Forelimb muscle (tissue), 1 donor: ENCODE measurements around the gene CACNA2D2. TPM values are rescaled to one million over a fixed set of nuclear protein-coding genes. Genes with fewer than 3 reads are reported as not detected.

Experiments used
- DNase-seq: peaks from one replicate; pipeline ENCODE4 v3.0.0-alpha.2; 2013; ENCODE audit warnings: low read depth
- polyA plus RNA-seq: library from polyadenylated mRNA; unstranded; fragments of 120-200 nt; gene quantifications from one replicate; pipeline ENCODE4 v1.2.1, GENCODE V29; 2013; ENCODE audit not compliant: insufficient read length

The CACNA2D2 gene
- polyA plus RNA-seq, 1 donor: 4.3 TPM

DNA sequence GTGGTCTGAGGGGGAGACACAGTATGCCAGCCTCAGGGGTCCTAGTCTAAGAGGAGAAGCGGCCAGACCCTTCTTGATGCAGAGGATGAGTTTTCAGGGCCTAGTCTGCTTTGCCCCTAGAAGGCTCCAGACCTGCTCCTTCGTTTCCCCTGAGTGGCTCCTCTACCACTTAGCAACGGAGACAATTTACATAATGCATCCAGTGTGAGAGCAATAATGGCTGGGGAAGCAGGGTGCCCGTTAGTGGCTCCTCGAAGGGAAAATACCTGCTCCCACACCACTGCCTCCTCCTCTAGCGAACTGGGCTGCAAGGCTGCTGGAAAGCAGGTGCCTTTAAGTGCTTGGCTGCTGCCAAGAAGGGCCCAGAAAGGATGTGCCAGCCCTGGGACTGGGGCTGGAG lies 38.9 kb downstream of the CACNA2D2 start:
- no peak for DNase-seq

DNA sequence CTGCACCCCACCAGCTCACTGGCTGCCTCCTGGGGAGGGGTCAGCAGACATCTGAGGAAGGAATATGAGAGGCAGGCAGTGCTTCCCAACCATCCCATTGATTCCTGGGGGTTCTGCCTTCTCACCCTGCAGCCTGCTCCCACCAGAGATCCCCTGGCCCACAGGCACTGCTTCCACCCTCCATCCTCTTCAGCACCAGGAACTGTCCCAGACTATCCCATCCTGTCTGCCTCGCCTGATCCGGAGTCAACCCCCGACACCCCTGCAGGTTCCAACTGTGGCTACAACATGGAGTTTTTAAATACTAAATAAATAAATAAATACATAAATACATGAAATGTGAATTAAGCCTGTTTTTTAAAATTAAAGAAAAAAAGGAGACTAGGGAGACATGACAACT lies 43.6 kb downstream of the CACNA2D2 start:
- DNase-seq: no peak

DNA sequence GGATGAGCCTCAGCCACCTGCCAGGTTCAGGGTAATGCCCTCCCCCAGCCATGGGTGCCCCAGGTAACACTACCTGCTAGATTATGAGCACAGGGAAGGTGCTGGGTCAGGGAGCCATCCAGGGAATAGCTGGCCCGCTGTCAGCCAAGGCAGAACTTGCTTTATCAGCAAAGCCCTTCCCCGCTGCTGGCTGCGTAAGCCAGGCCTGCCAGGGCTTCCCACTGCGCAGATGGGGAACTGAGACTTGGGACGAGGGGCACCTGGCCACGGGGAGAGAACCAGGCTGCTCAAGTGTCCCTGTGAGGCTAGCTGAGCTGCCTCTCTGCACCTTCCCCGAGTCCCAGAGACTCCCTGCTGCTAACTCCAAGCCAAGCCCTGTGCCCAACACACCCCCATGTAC lies 45.4 kb downstream of the CACNA2D2 start:
- DNase-seq: no peak

DNA sequence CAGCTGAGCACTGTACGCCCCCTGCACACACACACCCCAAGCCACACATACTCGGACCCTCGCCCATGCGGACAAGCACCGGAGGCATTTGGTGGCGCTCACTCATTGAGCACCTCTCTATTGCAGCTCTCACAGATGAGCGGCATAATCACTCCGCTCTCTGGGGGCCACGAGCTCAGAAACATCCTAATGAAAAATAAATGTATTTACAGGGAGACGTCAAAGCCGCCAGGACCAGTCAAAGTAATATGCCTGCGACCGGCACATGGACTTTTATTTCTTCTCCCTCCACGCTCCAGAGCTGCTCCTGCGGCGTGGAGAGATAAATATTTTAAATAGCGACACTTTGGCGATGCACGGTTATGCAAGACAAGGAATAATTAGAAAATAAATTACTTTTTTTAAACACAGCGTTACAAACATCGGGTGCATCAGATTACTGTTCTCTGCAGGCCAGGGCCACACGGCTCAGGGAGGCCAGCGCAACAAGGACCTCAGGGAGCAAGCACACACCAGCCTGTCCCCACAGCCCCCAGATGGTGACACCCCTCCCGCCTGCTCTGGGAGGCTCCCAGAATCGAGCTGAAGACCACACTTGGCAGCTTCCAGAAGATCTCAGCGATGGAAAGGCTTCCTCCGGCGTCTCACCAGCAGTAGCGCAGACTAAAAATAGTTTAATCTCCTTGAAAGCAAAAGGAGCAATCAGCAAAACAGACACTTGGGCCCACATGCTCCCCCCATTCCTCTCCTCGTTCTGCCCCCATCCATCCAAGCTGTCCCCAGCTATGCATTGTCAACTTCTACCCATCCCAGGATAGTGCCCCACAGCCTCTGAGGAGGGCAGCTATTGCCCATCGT lies 48.0 kb downstream of the CACNA2D2 start:
- no peak for DNase-seq

DNA sequence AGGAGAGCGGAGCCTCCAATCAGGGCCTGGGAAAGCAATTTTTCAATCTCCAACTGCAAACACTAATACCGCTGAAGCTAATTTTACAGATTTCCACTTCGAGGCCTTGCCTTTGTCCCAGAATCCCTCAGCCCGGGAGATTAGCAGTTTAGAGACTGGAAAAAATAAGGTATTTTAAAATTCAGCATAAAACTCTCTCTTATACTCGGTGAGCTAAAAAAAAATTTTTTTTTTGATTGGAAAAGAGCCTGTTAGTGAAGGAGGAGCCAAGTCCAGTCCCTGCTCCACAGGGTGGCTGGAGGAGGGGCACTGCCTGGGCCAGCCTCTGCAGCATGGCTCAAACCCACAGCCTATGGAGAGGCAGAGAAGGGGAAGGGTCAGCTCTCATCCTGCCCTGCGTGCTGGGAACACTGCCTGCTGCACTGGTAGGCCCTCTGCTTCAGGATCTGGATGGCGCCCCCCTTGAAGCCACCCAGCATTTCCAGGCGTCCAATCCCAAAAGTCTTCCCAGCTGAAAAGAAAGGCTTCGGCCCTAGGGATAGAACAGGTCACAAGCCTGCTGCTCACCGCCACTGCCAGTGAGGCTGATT lies 48.9 kb downstream of the CACNA2D2 start:
- no peak for DNase-seq

DNA sequence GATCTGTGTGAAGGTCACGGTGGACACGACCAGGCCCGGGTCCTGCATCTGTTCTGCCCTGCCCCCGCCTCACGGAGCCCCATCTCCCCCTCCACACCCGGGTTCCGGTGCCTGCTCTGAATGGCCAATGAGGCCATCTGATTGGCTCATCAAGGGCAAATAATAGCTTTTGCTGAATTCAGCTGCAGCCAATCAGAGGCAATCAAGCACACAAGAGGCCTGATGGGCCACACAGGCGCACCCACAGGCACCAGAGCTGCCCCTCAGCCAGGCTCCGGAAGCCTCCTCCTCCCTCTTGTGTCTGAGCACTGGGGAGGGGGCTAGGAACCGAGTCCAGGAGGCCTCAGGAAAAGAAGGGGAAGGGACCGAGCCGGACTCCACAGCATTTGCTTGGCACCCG lies 49.5 kb downstream of the CACNA2D2 start:
- no peak for DNase-seq

DNA sequence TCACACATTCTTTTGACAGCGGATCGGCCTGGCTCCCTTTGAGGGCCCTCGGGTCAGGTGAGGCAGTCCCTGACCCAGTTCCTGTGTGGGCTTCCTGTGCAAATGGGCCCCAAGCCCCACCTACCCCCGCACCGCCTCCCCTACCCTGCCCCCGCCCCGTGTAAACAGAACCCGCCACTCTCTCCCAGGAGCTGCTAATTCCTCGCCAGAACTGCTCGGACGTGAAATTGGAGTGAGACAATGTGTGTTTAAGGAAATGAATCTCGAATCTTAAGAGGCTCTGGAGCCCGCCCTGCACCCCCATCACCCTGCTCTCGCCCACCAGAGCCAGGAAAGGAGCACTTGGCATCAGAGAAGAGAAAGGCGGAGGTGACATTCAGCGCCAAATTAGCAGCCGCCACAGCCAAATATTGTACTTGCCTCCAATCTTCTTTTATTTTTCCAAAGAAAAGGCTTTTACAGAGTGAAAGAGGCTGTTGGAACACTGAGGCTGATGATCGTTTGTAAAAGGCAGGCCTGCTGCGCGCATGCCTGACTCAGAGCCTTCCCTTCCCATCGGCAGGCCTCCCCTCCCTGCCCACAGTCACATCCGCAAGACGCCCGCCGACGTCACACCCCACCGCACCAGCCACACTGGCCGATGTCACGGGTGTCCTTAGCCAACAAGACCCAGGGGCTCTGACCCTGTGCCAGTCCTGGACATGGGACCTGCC lies 53.1 kb downstream of the CACNA2D2 start:
- no peak for DNase-seq

DNA sequence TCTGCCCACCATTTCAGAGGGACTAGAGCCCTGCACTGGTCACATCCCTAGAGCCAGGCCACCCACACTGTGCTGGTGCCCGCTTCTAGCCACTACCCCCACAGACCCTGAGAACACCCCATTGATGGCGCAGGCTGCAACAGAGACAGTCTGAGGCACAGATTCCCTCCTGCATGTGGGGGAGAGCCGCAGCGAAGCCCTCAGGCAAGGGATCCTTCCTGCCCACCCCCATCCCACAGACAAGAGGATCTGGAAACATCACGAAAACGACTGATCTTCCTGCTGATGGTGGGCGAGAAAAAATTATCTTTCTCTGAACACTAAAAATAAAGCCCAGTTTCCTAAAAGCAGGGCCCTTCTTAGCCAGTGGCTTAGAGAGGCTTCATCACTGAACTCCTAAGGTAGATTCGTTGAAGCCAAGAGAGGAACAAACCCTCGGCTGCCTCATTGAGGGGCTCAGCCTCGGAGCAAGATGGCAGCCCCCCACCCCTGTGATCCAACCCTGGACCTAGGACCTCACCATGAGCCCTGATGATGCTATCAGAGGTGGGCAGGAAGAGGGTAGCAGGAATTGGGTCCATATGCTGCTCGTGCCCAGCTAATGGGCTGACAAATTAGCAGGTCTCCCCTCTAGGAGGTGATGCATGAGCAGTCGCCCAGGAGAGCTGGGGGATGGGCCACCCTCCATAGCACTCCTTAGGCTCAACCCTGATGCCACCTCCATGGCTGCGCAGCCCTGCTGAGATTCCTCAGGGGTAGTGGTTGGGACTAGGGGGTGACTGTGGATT lies 54.5 kb downstream of the CACNA2D2 start:
- DNase-seq: no peak

DNA sequence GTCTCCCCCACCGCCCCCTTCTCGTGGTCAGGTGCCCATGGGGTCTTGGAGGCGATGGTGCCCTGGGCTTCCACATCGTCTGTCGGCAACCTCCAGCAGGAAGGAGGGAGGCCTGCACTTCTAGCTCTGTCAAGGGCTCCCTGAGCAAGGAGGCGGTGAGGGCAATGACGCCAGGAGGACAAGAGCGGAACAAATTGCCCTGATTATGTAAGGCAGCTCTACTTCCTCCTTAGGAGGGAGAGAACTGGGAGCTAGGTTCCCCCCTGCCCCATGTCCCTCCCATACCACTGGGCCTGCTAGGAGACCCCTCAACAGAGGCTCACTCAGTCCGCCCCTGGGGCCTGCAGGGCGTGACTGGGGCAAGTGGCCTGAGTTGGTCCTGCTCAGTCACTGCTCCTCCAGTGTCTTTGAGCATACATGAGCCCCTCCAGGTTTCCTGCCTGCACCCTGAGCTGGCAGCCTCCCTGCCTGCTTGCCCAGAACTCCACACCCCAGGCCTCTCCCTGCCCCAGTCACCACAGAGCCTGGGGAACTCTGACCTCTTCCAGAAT lies 56.1 kb downstream of the CACNA2D2 start:
- DNase-seq: no peak

DNA sequence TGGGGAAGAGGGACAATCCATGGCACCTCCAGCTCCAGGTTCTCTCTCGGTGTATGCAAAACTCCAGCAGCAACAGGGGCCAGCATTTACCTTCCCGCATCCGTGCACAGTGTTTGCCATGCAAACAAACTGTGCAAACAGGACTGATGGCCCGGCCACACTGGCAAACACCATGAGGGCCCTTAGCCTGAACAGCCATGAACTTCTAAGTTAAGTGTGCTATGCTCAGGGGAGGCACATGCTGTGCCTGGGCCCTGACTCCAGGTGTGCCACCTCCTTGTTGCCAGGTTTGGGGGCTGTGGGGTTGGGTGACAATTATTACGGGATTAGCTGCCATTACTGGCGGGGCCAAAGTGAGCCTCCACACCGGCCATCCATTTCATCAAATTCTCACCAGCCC lies 57.5 kb downstream of the CACNA2D2 start:
- no peak for DNase-seq

DNA sequence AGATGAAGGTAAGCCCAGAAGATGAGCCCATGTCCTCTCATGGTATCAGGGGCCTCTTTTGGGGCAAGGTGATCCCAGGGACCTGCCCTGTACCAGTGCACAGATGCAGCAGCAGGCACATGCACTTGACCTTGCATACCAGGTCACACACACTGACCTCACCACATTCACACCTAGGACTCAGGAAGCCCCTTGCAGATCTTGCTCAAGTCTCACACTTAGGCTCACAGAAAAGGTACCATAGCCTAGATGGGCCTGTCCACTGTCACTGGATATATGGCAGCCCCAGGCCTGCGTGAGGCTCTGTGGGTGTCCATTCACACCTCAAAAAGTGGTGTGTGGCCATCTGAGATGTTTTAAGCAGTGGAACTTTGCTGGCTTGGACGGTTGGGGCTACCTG lies 58.7 kb downstream of the CACNA2D2 start:
- DNase-seq: no peak

DNA sequence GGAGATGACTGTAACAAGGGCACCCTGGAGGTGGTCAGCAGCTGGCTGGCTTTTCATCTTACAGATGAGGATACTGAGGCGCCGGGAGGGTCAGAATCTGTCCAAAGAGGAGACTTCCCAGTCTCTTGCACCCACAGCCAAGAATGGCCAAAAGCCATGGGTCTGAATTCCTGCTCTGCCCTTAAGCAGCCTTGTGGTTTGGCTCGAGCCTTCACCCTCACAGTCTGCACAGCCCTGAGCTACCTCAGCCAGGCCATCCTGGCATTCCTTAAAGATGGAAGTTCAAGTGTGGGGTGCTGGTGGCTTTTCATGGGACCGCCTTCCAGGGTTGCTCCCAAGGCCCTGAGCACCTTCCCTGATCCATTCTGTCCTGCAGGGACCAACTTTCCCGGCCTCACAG lies 59.2 kb downstream of the CACNA2D2 start:
- DNase-seq: no peak

DNA sequence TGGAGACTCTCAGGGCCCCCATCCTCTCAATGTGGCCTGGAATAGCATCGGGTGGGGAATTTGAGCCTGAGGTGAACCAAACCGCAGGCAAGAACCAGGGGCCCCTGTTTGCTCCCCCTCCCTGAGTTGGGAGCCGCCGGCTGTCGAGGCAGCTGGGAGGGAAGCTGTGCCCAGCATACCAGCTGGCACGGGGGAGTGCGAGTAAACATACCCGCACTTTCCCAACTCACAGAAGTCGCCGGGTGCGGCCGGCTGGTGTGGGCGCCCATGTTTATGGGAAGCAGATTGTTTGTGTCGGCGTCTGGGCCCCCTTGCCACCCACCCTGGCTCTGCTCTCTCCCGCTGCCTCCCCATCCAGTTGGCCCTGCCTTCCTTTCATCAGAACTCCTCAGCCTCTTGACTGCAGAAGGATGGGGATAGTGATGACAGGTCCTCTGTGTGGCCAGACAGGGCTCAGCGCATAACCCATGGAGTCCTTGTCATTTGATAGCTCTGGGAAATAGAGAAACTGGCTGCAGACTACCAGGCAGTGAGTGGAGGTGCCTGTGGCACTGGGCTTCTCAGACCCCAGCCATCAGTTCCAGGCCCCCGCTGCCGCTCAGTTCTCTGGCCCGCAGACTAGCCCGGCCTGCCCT lies 60.4 kb downstream of the CACNA2D2 start:
- no peak for DNase-seq

DNA sequence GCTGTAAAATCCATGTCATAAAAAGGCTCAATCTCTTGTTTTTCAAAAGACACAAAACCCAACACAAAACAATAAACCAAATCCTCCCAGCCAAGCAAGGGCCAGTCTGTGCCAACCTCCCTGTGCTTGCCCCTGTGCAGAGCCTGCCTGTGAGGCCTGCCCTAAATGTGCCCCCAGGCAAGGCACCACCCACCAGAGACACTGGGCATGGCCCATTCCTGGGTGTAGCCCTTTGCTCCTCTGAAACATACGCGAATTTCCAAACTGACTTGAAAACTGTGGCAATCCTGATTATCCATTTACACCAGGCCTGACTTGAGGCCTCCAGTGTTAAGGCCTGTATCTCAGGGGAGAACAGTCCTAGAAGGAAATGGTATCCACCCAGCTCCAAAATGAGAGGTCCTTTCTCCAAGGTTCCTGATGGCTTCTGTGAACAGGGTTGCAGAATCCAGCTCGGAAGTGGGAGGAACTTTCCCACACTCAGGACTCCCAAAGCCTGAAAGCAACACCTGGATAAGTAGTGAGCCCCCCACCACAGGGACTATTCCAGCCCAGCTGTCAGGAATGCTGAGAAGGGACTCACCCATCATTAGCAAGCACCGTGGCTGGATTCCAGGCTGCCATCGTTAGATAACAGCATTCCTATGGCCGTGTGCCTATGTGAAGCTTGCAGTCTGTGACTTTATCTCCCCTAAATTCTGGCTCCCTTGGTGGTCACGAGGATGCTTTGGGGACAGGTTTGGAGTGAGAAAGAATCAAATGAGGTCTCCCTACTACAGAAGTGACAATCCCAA lies 61.8 kb downstream of the CACNA2D2 start:
- DNase-seq: no peak

DNA sequence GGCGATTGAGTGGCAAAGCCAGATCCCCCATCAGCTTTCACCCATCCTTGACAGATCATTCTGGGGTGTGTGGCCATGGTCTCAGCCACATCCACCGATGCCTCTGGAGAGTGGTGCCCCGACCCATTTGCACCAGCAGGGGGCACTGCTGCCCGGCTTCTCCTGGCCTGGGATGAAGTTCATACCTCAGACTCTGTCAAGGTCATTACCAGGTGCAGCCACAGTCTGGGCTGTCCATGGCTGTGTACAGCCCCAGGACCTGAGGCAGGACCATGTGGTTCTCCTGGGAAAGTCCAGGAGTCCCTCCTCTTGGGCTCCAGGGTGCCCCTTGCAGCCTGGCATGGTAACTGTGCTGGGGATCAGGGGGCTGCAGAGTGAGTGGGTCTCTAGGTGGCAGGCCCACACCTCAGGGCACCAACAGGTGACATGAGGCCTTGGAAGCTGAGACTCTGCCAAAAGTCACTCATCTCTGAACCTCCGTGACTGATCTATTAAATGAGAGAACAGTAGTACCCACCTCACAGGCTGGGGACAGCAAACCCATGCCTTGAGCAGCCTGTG lies 67.2 kb downstream of the CACNA2D2 start:
- no peak for DNase-seq

DNA sequence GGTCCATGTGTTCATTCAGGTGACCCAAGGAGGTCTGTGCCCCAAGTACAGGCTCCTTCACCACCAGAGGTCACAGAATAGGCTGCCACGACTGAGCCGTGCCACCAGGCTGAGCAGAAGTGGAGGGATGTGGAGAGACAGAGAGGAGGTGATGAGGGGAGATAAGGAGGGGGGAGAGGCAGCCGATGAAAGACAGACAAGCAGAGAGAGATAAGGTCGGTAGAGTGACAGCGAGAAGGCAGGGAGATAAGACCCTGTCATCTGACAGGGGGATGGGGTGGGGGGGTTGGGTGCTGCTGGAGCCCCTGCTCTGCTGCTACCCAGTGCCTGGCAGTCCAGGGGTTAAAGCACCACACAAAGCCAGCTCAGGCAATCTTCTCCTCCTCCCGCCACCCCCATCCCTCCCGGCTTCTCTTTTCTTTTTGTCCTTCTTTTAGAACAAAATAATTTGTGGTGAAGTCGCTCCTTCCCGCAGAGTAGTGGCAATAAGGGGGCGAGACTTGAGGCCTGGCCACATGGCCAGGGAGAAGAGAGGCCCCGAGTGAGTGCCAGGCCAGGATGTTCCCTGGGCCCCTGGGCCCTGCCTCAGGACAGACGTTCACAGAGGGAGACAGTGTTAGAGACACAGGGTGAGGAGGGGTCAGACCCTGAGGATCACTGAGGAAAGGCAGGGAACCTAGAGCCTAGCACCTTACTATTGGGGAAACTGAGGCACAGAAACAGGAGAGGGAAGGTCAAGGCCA lies 67.9 kb downstream of the CACNA2D2 start:
- no peak for DNase-seq

DNA sequence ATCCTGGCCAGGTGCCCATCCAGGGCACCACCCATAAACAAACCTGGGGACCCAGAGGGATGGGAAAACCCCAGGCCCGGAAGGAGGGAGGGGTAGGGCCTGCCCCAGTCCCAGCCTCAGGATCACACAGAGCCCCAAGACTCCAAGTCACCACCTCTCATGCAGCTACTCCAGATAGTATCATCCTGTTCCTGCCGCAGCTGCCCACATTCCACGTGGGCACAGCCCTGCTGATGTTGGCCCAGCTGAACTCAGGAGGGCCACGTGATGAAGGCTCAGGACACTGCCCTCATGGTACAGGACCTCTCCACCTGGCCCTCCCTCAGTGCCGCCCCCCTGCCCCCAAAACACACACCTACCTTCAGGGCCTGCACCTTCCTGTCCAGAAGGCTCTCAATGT lies 69.5 kb downstream of the CACNA2D2 start:
- no peak for DNase-seq

DNA sequence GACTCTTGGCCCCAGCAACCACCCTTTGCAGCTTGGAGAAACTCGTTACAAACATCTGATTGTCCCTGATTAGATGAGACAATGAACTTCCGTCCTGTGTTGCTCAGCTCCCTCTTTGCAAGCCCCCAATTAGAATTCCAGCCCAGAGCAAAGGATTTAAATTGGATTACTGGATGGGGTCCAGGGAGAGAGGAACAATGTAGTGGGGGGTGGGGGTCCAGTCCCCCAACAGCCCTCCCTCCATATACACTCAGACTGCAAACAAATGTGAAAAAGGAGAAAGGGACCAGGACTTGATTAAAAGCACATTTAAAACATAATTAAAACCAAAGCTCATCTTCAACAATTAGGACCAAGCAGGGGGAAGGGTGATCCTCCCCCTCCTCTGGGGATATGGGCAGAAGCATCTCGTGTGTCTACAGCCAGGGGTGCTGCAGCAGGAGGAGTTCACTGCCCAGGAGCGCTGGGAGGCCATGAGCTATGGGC lies 72.4 kb downstream of the CACNA2D2 start:
- DNase-seq: no peak

DNA sequence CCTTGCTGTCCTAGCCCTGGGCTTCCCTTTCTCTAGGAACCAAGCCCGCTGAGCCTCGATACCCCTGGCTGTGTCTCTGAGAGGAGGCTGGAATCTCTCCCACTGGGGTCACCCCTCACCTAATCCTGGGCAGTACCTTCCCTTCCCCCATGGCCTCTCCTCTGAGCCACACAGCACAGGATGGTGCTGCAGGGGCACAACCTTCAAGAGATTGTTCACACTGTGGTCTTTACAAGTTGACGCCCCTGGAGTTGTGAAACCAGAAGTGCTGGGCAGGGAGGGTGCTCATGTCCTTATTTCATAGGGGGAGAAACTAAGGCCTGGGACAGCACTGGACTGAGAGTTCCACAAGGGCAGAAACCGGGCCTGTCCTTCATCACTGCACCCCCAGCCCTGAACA lies 73.2 kb downstream of the CACNA2D2 start:
- no peak for DNase-seq
